ENCODE measurements around the gene ABHD6.
"Not testable (repeated sequence)": the region's sequence is repeated elsewhere in the genome, so short reads cannot be mapped to it uniquely, and the experiment has no call there.

ABHD6 gene

GRCh38 chr3:58237238-58237940 lies at the start of gene ABHD6:
TSS of gene ABHD6 (plus strand) at chr3:58237792. CDS start at chr3:58256587, 18,795 bp downstream.
- DNase-seq, result peak; percentile 73

DNA sequence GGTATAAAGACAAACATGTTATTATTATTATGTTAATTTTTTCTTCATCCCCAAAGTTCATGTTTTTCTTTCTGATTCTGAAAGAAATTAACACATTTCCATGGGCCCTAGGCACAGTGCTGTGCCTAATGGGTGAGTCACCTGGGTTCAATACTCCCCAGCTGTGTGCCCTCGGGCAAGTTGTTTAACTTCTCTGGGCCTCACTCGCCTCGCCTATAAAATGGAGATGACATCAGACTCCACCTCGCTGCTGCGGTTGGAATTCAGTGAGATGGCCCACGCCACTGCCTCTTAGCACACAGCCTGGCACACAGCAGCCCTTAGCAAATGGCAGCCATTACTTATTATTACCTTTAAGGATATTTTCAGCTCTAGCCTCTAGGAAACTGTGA lies 49.4 kb upstream of the ABHD6 start:
- no peak for DNase-seq

GRCh38 chr3:58188921-58189451 lies 48.6 kb upstream of the ABHD6 start:
- DNase-seq, result no peak

GRCh38 chr3:58189691-58190090 lies 47.9 kb upstream of the ABHD6 start:
- DNase-seq, result no peak

GRCh38 chr3:58190291-58190690 lies 47.3 kb upstream of the ABHD6 start:
- no peak for DNase-seq

DNA sequence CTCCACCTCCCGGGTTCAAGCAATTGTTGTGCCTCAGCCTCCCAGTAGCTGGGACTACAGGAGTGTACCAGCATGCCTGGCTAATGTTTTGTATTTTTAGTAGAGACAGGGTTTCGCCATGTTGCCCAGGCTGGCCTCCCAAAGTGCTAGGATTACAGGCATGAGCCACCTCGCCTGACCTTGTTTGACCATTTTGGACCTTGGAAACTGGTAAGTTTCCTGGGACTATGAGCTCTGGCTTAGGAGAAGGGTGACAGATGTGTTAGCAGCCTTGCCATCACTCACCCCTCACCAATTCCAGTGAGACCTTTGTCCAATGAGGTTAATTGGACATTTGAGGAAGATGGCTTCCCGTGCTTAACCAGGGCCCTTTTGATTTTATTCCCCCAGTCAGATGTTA lies 46.7 kb upstream of the ABHD6 start:
- no peak for DNase-seq

DNA sequence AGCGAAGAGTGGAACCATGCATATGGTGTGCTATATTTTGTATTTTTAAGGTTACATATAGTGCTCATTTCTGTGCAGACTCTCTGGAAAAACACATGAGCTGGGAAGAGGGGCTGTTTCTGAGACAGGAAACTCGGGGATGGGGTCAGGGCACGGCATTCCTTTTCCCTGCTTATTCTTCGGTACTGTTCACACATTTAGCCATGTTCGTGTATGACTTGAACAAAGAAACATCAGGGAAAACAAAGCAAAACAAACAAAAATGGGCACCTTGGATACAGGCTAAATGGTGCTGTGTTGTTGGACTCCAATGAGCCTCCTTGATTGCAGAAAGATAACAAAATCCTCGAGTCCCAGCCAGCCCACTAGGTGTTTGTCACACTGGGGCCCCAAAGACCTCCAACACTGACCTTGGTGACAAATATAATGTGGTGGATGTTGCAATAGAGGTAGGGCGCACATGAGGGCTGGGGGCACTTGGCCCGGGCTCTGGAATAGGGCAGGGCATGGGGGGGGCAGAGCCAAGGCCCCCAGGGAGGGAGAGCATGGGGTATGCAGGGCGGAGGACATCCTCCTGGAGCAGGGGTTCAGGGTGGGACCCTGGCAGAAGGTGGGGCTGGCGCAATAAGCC lies 46.1 kb upstream of the ABHD6 start:
- DNase-seq, result no peak

GRCh38 chr3:58192069-58192468 lies 45.5 kb upstream of the ABHD6 start:
- DNase-seq, result no peak

- no peak for DNase-seq
These were observed 43.7 kb upstream of the ABHD6 start for GRCh38 chr3:58193682-58194407.

DNA sequence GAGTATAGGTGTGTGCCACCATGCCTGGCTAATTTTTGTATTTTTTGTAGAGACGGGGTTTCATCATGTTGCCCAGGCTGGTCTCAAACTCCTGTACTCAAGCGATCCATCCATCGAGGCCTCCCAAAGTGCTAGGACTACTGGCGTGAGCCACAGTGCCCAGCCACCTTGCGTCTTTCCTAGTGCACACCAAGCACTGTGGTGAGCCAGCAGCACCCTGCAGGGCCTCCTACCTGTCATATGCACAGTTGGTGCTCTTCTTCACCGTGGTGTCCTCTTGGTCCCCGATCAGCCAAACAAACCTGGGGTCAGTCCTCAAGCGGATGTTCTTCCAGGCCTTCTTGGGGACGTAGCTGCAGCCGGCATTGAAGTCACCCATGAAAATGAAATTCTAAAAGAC lies 40.0 kb upstream of the ABHD6 start:
- DNase-seq, result no peak

DNA sequence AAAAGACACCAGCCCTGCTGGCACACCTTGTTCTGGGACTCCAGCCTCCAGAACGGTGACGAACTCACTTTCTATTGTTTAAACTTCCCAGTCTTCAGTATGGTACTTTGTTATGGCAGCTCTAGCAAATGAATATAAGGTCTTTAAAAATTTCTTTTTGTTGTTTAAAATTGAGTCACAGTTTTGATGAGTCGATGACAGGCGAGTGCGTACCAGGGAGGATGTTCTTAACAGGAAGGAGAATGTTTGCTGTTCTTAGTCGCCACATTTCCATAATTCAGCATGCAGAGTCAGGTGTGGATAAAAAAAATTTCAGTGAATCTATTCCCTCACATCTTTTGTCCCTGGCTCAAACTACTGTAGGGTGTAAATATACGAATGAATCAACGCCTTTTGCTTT lies 39.2 kb upstream of the ABHD6 start:
- peak; percentile 14 for DNase-seq

DNA sequence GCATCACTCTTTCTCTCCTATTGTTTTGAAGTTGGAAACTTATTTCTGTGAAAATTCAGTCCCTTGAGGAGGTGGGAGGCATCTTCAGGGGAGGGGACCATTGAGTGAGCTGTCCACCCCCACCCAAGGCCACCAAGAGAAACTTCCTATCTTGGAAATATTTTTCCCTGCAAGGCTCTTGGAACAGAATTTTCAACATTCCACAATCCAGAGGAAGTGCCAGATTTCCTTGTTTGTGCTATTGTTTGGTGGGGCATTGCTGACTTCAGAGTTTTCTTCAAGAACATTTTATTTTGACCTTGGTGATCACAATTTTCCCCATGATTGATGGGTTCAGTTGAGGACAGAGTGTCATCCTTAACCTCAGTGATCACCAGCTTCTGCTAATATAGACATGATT lies 38.8 kb upstream of the ABHD6 start:
- DNase-seq, result no peak

DNA sequence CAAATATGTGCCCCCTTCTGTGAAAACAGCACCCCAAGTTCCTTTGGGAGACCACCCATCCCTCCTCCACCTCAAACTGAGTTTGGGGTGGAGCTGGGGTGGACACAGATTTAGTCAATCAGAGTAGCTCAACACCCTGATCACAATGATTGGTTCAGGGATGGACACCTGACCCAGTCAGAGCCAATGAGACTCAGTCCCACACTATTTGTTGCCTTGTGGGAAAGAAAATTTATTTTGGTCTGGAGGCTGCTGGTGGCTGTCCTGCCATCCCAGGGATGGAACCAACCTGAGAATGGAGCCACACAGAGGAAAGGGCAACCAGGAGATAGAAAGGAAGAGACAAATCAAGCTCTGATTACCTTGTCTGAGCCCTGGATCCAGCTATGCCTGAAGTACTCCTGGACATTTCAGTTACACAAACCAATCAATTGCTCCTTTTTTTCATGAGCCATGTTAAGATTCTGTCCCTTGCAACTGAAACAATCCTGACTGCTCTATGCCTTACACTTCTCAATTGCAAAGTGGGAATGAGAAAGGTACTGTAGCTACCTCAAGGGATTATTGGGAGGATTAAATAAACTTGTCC lies 37.4 kb upstream of the ABHD6 start:
- no peak for DNase-seq

DNA sequence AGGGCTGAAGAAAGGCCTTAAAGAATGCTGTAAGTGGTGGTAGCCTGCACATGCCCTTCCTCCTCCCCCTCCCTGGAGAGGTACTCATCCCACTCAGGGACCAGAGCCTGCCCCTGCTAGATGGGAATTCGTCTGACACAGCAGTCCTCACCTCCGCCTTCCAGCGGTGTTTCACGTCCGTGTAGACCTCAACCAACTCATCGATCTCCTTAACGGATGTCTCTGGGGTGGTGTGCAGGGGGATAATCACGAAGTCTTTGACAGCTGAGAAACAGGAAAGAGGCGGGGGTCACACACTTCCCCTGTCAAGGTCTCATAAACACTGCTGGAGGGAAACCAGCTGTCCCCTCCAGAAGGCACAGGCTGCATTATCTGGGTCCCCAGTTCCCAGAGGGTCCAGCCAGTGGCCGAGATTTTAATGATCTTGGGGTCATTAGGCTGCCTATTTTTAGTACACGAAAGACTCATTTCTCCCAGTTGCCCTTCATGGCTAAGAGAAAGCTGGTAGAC lies 36.7 kb upstream of the ABHD6 start:
- DNase-seq, result no peak

DNA sequence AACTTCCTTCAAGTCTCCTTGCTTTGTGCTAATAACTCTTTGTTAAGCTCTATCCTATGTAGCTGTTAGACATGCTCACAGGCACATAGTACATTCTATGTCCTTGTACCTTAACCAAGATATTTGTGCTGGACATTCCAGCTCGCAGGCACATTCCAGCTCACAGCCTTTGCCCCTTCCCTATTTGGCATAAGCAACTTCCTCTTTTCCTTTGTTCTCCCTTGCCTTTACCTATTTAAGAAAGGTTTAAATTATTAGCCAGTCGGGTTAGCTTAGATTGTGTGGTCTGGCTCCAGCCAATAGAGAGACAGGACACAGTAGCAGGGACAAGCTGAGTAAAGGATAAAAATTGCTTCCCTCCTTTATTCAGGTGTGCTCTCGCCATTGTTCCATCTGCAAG lies 36.1 kb upstream of the ABHD6 start:
- not testable (repeated sequence) for DNase-seq

DNA sequence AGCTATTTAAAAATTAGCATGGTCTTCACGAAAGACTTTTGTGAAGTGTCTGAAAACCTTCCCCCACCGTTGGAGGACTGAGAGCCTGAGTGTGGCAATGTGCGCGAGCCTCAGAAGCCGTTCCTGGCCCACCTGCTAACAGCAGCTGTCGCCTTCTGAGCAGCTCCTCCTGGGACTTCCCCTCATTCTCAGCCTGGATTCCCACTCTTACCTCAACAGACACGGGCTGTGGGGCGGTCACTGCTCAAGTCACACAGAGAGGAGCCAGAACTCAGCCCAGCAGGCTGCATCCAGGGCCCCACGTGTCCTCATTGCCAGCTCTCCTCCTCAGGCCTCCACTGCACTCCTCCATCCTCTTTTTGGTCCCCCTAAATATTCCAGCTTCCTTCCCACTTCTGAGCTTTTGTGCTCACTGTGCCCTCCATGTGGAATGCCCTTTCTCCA lies 34.7 kb upstream of the ABHD6 start:
- no peak for DNase-seq

DNA sequence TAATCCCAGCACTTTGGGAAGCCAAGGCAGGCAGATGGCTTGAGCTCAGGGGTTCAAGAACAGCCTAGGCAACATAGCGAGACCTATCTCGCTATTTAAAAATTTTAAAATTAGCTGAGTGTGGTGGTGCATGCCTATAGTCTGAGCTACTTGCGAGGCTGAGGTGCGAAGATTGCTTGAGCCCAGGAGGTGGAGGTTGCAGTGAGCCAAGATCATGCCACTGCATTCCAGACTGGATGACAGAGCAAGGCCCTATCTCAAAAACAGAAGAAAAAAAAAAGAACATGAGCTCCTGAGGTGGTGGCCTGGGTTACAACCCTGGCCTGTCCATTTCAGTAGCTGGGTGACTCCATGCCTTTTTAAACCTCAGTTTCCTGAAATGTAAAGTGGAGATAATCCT lies 34.1 kb upstream of the ABHD6 start:
- no peak for DNase-seq

GRCh38 chr3:58204720-58205119 lies 32.9 kb upstream of the ABHD6 start:
- no peak for DNase-seq

DNA sequence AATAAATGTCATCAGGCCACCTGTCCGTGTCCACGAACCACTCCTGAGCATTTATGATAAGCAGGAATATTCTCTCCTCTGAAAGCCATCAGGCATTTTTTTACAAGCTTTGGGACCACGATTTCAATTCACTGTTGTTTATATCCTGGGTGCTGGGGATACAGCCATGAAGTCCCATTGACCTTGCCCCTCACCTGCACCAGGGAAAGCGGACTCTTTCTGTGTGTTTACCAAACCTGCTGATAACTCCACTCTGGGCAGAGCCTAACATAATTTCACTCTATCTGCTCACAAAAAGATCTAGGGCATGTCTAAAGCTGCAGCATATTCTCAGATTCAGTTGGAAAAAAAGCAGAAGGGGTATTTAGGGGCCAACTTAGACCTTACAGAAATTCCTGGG lies 31.6 kb upstream of the ABHD6 start:
- no peak for DNase-seq

DNA sequence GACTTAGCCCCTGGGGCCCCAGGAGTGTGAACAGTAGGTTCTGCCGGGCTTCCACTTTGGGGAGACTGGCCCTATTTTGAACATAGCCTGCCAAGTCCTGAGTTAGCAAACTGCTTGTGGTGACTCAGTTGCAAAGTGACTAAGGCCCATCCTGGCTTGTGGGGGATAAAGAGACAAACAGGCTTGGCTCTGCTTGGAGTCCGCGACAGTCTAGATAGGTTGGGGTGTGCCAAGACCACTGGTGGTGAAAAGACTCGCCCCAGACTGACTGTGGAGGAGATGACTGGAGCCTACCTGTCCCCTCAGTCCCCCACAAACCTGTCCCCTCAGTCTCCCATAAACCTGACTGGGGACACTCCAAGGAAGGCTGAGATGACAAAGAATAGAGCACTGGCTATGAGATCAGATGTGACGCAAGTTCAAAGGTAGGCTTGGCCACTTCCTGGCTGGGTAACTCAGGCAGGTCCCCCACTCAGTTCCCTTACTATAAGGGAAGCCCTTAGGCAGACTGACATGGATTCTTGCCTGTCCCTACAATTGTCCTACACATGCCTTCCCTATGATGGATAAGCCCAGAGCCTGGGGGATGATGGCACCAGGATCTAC lies 31.1 kb upstream of the ABHD6 start:
- peak; percentile 57 for DNase-seq

GRCh38 chr3:58207954-58208353 lies 29.6 kb upstream of the ABHD6 start:
- DNase-seq, result no peak

GRCh38 chr3:58209933-58210332 lies 27.7 kb upstream of the ABHD6 start:
- DNase-seq, result no peak

Measured in activated CD4-positive, alpha-beta T cell treated with anti-CD3 and anti-CD28 coated beads, Interleukin-2, amount 50 U/mL, for 16 hours (primary cell).